Colonic mucosa (tissue), 4 donors: Measurements from ENCODE around the gene PFN3. TPM values are rescaled to one million over a fixed set of nuclear protein-coding genes. Genes with fewer than 3 reads are reported as not detected.

Experiments
- DNase-seq: peaks from one replicate; pipeline ENCODE4 v3.0.0-alpha.2; 2020
- H3K27ac ChIP-seq: fragments of 200-600 bp; one replicate; pipeline ENCODE4 v1.8.0; 2021
- H3K27me3 ChIP-seq: fragments of 200-600 bp; one replicate; pipeline ENCODE4 v1.8.0; 2021
- H3K36me3 ChIP-seq: fragments of 200-600 bp; one replicate; pipeline ENCODE4 v1.8.0; 2021
- H3K4me1 ChIP-seq: fragments of 200-600 bp; one replicate; pipeline ENCODE4 v1.8.0; 2021; ENCODE audit warnings: mild to moderate bottlenecking
- H3K4me3 ChIP-seq: fragments of 200-600 bp; one replicate; pipeline ENCODE4 v1.8.0; 2021
- H3K9ac ChIP-seq, 2 donors: one replicate each; pipeline ENCODE4 v1.7.0; 2013; ENCODE audit warnings: control low read depth in 2 of 2, low read depth in 2 of 2, low read length in 2 of 2
- H3K9me3 ChIP-seq: fragments of 200-600 bp; one replicate; pipeline ENCODE4 v1.8.0; 2021
- intact Hi-C: fragments of 100-400 bp; cut with DNase I; formaldehyde crosslinking; loops from one replicate; pipeline ENCODE4 v1.14.1; 2022
- total RNA-seq, 2 donors: library from RNA; stranded (reverse); fragmentation: NEBNext Ultra II Directional in 1 of 2; extraction: Animal tissue kit (Norgen Biotek cat#: 25700) in 1 of 2; gene quantifications; one replicate each; pipeline ENCODE4 v1.2.1, GENCODE V29; 2021
- TF ChIP-seq, protein P1 (sequence below): fragments of 200-600 bp; IDR thresholded peaks from one replicate; pipeline ENCODE4 v1.8.0; 2022; ENCODE audit warnings: antibody characterized with exemption, mild to moderate bottlenecking
- donor health status: healthy.
- donor health status: DM: no; HTN: no; CAD: no.
- donor health status: DM: no; HTN: no; CAD: no.

PFN3 gene
- total RNA-seq, 2 donors from 2014 or later = not detected

DNA sequence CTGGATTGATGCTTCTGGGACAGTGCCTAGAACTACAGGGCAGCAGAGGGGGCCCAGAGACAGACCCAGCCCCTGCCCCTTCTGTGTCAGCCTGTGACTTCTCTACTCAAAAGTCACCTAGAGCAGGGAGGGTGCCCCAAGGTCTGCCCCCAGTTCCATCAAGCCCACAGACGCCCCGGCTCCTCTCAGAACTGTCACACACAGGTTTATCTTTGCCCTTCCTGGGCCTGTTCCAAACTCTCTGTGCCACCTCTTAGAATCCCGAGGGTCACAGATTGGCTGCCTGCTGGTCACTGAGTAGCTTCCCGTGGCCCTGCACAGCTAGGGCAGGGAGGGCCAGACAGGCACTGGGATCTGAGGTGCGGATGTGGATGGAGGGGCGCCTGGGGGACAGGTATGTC is 41.0 kb downstream of the PFN3 start:
- Histone ChIP-seq H3K4me1 (peaks cover 7% of the 10 kb centered on the region), H3K27ac (no peak overlapping the region), H3K9ac (no peak overlapping the region), H3K4me3 (no peak overlapping the region), H3K9me3 (no peaks in the 10 kb centered on the region), H3K27me3 (no peaks in the 10 kb centered on the region), H3K36me3 (no peaks in the 10 kb centered on the region)
- intact Hi-C loops = no loop called here
- no peak for DNase-seq
- TF ChIP-seq, protein P1, sequence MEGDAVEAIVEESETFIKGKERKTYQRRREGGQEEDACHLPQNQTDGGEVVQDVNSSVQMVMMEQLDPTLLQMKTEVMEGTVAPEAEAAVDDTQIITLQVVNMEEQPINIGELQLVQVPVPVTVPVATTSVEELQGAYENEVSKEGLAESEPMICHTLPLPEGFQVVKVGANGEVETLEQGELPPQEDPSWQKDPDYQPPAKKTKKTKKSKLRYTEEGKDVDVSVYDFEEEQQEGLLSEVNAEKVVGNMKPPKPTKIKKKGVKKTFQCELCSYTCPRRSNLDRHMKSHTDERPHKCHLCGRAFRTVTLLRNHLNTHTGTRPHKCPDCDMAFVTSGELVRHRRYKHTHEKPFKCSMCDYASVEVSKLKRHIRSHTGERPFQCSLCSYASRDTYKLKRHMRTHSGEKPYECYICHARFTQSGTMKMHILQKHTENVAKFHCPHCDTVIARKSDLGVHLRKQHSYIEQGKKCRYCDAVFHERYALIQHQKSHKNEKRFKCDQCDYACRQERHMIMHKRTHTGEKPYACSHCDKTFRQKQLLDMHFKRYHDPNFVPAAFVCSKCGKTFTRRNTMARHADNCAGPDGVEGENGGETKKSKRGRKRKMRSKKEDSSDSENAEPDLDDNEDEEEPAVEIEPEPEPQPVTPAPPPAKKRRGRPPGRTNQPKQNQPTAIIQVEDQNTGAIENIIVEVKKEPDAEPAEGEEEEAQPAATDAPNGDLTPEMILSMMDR = no peak

DNA sequence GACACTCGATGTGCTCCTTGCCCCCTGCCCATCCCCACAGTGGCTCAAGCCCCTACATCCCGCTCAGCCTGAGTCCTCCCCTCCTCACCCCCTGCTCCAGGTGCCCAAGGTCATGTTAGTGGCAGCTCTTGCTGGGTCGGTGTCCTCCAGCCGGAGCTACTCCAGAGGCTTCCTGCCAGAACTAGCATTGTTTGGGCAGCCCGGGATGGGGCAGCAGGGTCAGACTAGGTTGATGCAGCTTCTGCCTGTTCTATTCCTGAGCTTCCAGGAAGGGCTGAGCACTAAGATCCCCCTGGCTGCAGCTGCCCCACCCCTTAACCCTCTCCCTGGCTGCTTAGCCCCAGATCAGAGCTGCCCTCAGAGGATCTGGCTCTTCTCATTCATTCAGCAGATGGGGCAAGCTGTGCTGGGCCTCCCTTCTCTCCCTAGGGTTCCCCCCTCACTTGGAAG is 42.1 kb downstream of the PFN3 start:
- Histone ChIP-seq H3K4me3 (peak overlapping the region; percentile 48), H3K9me3 (no peaks in the 10 kb centered on the region), H3K4me1 (peaks cover 7% of the 10 kb centered on the region), H3K27ac (peak overlapping the region; percentile 48), H3K9ac (peak overlapping the region; percentile 64 to 75), H3K36me3 (no peaks in the 10 kb centered on the region), H3K27me3 (no peaks in the 10 kb centered on the region)
- TF ChIP-seq, protein P1 = no peak
- intact Hi-C loops = no loop called here
- DNase-seq = no peak

DNA sequence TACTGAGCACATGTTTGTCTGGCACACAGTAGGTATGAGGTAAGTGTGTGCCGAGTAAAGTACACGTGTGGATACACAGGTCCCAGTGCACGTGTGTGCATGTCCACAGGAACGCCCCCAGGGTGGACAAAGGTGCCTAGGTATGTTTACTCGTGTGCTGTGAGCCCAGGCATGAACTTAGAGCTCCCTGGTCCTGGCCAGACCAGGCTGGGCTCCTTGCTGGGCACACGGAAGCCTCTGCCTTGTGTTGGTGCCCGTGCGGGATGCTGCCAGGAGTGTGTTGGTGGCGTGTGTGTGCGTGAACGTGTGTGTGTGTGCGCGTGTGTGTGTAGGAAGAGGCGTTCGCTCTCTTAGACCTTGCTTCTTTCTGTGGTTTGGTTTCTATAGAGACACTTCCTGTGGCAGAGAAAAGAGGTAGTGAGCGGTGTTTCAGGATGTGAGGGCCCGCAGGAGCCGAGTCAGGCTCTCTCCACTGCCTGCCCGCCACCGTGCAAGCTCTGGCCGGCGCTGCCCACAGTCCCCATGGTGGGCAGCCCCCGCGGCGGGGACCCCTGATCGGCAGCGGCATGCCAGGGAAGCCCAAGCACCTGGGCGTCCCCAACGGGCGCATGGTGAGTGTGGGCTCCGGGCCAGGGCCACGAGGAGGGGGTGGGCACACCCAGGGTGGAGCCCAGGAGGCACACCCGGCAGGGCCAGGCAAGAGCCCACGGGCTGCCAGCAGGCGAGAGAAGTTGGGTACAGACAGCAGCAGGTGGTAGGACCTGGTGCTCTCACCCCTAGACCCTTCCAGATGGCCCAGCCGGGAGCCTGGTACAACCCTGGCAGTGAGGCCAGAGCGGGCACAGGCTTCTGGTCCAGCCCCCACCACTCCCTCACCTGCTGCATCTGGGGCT is 42.8 kb downstream of the PFN3 start, which contains the start of gene RGS14:
RGS14 (plus strand) TSS at position 466 of the 893 bp plus-strand sequence; CDS start at position 567, 101 bp downstream.
- H3K9me3 ChIP-seq = no peaks in the 10 kb centered on the region
- H3K4me3 ChIP-seq = peak within 1 kb of the TSS; percentile 48
- no peaks in the 10 kb centered on the region for H3K36me3 ChIP-seq
- peaks cover 7% of the 10 kb centered on the region for H3K4me1 ChIP-seq
- intact Hi-C loops = no loop called here
- TF ChIP-seq, protein P1 = no peak
- H3K9ac ChIP-seq = peak within 1 kb of the TSS; percentile 64 to 75
- no peaks in the 10 kb centered on the region for H3K27me3 ChIP-seq
- DNase-seq = peak; percentile 71
- H3K27ac ChIP-seq = peak within 1 kb of the TSS; percentile 48

DNA sequence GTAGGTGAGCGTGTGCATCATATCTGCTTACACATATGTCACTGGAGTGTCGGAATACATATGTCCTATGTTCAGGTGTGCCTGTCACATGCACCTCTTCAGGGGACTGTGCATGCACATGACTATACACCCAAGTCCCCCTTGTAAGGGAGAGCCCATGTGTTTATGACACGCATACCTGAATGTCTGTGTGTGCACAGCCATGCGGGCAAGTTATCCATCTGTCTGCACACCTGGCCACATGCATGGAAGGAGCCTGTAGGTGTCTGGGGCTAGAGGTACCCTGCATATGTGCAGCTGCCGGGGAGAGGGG is 43.4 kb downstream of the PFN3 start:
- Histone ChIP-seq H3K9ac (no peak overlapping the region), H3K4me3 (no peak overlapping the region), H3K36me3 (no peaks in the 10 kb centered on the region), H3K27ac (no peak overlapping the region), H3K9me3 (no peaks in the 10 kb centered on the region), H3K4me1 (peaks cover 7% of the 10 kb centered on the region), H3K27me3 (no peaks in the 10 kb centered on the region)
- TF ChIP-seq, protein P1 = no peak
- DNase-seq = no peak
- intact Hi-C loops = no loop called here

DNA sequence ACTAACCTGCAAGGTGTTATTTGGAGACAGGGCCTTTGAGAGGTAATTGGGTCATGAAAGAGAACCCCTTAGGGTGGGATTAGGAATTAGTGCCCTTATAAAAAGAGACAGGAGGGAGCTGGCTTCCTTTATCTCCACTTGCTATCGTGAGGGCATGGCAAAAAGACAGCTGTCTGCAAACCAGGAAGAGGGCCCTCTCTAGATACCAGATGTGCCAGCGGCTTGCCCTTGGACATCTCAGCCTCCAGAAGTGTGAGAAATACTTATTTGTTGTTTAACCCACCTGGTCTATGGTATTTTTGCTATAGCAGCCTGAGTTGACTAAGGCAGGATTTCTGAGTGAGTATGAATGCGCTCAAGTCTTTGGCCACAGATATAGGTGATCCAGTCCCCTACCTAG is 43.7 kb downstream of the PFN3 start:
- Histone ChIP-seq H3K36me3 (no peaks in the 10 kb centered on the region), H3K9ac (no peak overlapping the region), H3K4me3 (no peak overlapping the region), H3K4me1 (peaks cover 7% of the 10 kb centered on the region), H3K27me3 (no peaks in the 10 kb centered on the region), H3K27ac (no peak overlapping the region), H3K9me3 (no peaks in the 10 kb centered on the region)
- DNase-seq = no peak
- TF ChIP-seq, protein P1 = no peak
- intact Hi-C loops = no loop called here
